DMS53 (cell line): ENCODE measurements around the gene UTS2.

ENCODE experiments used
- DNase-seq: peaks from one replicate; lab custom pipeline; 2025; lab: John Stamatoyannopoulos, UW

UTS2 gene

GRCh38 chr1:7862211-7863060 is 9.6 kb upstream of the UTS2 start:
- no peak for DNase-seq

GRCh38 chr1:7861452-7861851 is 8.6 kb upstream of the UTS2 start:
- no peak for DNase-seq

GRCh38 chr1:7860130-7860529 is 7.3 kb upstream of the UTS2 start:
- no peak for DNase-seq

- no peak for DNase-seq
Observed at GRCh38 chr1:7859406-7859805, 6.5 kb upstream of the UTS2 start.

- DNase-seq, result no peak
Observed at GRCh38 chr1:7857985-7858384, 5.1 kb upstream of the UTS2 start.

GRCh38 chr1:7857000-7857399 is 4.1 kb upstream of the UTS2 start:
- DNase-seq, result no peak

GRCh38 chr1:7856345-7856744 is 3.5 kb upstream of the UTS2 start:
- DNase-seq, result no peak

- DNase-seq, result no peak
Observed at GRCh38 chr1:7853684-7854026, 790 bp upstream of the UTS2 start.

GRCh38 chr1:7850786-7851185 is 2.1 kb downstream of the UTS2 start:
- no peak for DNase-seq

GRCh38 chr1:7847599-7847998 is 5.3 kb downstream of the UTS2 start:
- no peak for DNase-seq

GRCh38 chr1:7846656-7847055 is 6.2 kb downstream of the UTS2 start:
- no peak for DNase-seq

- DNase-seq, result no peak
Observed at GRCh38 chr1:7845761-7846160, 7.1 kb downstream of the UTS2 start.

- no peak for DNase-seq
Observed at GRCh38 chr1:7842517-7842916, 10.3 kb downstream of the UTS2 start.

GRCh38 chr1:7839526-7839925 is 13.3 kb downstream of the UTS2 start:
- DNase-seq, result no peak

GRCh38 chr1:7838714-7839113 is 14.2 kb downstream of the UTS2 start:
- DNase-seq, result no peak

GRCh38 chr1:7833035-7833434 is 19.8 kb downstream of the UTS2 start:
- no peak for DNase-seq

GRCh38 chr1:7831458-7831857 is 21.4 kb downstream of the UTS2 start:
- DNase-seq, result no peak

- DNase-seq, result no peak
Observed at GRCh38 chr1:7827126-7827955, 25.5 kb downstream of the UTS2 start.

- no peak for DNase-seq
Observed at GRCh38 chr1:7826363-7826762, 26.5 kb downstream of the UTS2 start.

- no peak for DNase-seq
Observed at GRCh38 chr1:7824701-7825100, 28.2 kb downstream of the UTS2 start.

GRCh38 chr1:7821282-7821681 is 31.6 kb downstream of the UTS2 start:
- no peak for DNase-seq

GRCh38 chr1:7813677-7814373 is 39.0 kb downstream of the UTS2 start:
- no peak for DNase-seq

- no peak for DNase-seq
Observed at GRCh38 chr1:7811476-7811875, 41.4 kb downstream of the UTS2 start.
